ENCODE results near the gene PINK1. TPM values are rescaled to one million over a fixed set of nuclear protein-coding genes. Genes with fewer than 3 reads are reported as not detected.

PINK1 gene
- total and polyA plus RNA-seq, 2 of the 13 experiments (the other 11 are each of a cell fraction or from before 2014, with no cell fraction given), result 15.3 to 16.1 TPM

GRCh38 chr1:20686883-20687725, 53.8 kb downstream of the PINK1 start (continued):
- peak; percentile 69 for TF ChIP-seq RFX1 (IDR thresholded peaks at IDR 0.05)

GRCh38 chr1:20689645-20690056, 56.4 kb downstream of the PINK1 start:
- ChIA-PET CTCF (ENCODE audit: low intra/inter-chr PET ratio, low total read pairs) (no interaction called here), POLR2A (interaction anchor here (1.0 to 1.1 kb wide), 2 partner anchors 28 to 97 kb away, joined by 3 to 4 read pairs; partner anchors contain the start of genes DDOST and HP1BP3)
- no peaks in the 10 kb centered on the region for H3K79me2 ChIP-seq (ENCODE audit: insufficient read depth, low read length)
- no TSS peak for BruUV-seq (replicated peaks)
- in situ Hi-C loops (cut with HindIII; ENCODE audit: extremely low pct_ligation_motif_present, low pct_unique_long_range_greater_than_20kb) (loop anchor here (5.0 kb wide), 1 partner anchor 508 kb away; no protein-coding TSS in a partner anchor), intact Hi-C loops (cut with micrococcal nuclease; ENCODE audit: unreplicated experiment) (no loop called here)
- no peak overlapping the region for H3K27ac ChIP-seq (ENCODE audit: extremely low read length, insufficient read depth, low read length)
- peaks cover 3 to 39% of the 10 kb centered on the region in 2 experiments; a peak in 4 of 5 replicates for H3K27me3 ChIP-seq (ENCODE audit: control insufficient read depth in 1 of 2, insufficient read depth in 2 of 2, low read length in 2 of 2)
- 19% methylated on average over 3 of the region's 3 CpGs for WGBS (ENCODE audit: low lambda C conversion rate)
- DNase-seq (ENCODE audit: low spot score) (peak; percentile 55), ATAC-seq (peak; percentile 54), FAIRE-seq (peak; percentile 34)
- no peak overlapping the region for H3K4me3 ChIP-seq (replicated peaks in 1 of 3; ENCODE audit: insufficient read depth in 1 of 3, low read depth in 2 of 3, low read length in 3 of 3)
- H3K9ac ChIP-seq (ENCODE audit: insufficient read depth, low read depth, low read length), result no peak overlapping the region
- no peaks in the 10 kb centered on the region for H3K9me3 ChIP-seq (ENCODE audit: low read length)
- peaks cover 41% of the 10 kb centered on the region for H3K4me1 ChIP-seq (ENCODE audit: insufficient read depth, low read length)
- no peaks in the 10 kb centered on the region for H3K36me3 ChIP-seq (replicated peaks in 1 of 2; ENCODE audit: control insufficient read depth in 1 of 2, insufficient read depth in 2 of 2, low read length in 2 of 2)
- H4K20me1 ChIP-seq (ENCODE audit: insufficient read depth, low read length), result no peaks in the 10 kb centered on the region
- H3K4me2 ChIP-seq (ENCODE audit: low read depth, low read length), result 0 out of 2 replicates have a peak overlapping the region, but pooled peaks have one; percentile 2
- no peak overlapping the region for H2AFZ ChIP-seq (ENCODE audit: low read length)
- no peak for TF ChIP-seq HIC2 (CRISPR knock-in tag; IDR thresholded peaks at IDR 0.05; ENCODE audit: low read depth)
- TF ChIP-seq GATAD2A (CRISPR knock-in tag; IDR thresholded peaks at IDR 0.05), result peak; percentile 60
- no peak for TF ChIP-seq RERE (CRISPR knock-in tag; IDR thresholded peaks at IDR 0.05; ENCODE audit: low read depth)
- no peak for TF ChIP-seq IKZF1 (IDR thresholded peaks at IDR 0.05)
- 0 out of 2 replicates have a peak, but pooled peaks have one; percentile 23 for TF ChIP-seq TFAP4 (IDR thresholded peaks at IDR 0.05; ENCODE audit: borderline replicate concordance, low read depth)
- no peak for TF ChIP-seq THAP7 (CRISPR knock-in tag; IDR thresholded peaks at IDR 0.05)
- TF ChIP-seq SP5 (CRISPR knock-in tag; IDR thresholded peaks at IDR 0.05; ENCODE audit: borderline replicate concordance, low read depth), result 0 out of 2 replicates have a peak, but pooled peaks have one; percentile 11
- TF ChIP-seq ZNF768 (CRISPR knock-in tag; IDR thresholded peaks at IDR 0.05), result peak; percentile 98
- no peak for TF ChIP-seq MLLT10 (CRISPR knock-in tag; IDR thresholded peaks at IDR 0.05)

All from HepG2 (cell line).